Stimulated activated naive CD8-positive, alpha-beta T cell treated with anti-CD3 and anti-CD28 coated beads, Interleukin-15, Interleukin-2, amounts not matched to agents 100 ng/mL and 50 ng/mL, for 24 hours (primary cell): ENCODE data around the gene RNASE1.

Experiments used
- H3K27ac Mint-ChIP-seq: one replicate; pipeline ENCODE4 v1.8.0; 2021; ENCODE audit warnings: mild to moderate bottlenecking, mixed read lengths
- H3K27me3 Mint-ChIP-seq: one replicate; pipeline ENCODE4 v1.8.0; 2021; ENCODE audit warnings: mixed read lengths
- H3K36me3 Mint-ChIP-seq: one replicate; pipeline ENCODE4 v1.8.0; 2021; ENCODE audit warnings: low read depth, mixed read lengths
- H3K4me1 Mint-ChIP-seq: one replicate; pipeline ENCODE4 v1.8.0; 2021; ENCODE audit warnings: low read depth, mixed read lengths
- H3K4me3 Mint-ChIP-seq: one replicate; pipeline ENCODE4 v1.8.0; 2021; ENCODE audit warnings: mild to moderate bottlenecking, mixed read lengths
- H3K9me3 Mint-ChIP-seq: one replicate; pipeline ENCODE4 v1.8.0; 2021; ENCODE audit warnings: mixed read lengths

RNASE1 gene

GRCh38 chr14:20797164-20797563, 5.5 kb downstream of the RNASE1 start:
- Mint-ChIP-seq H3K9me3 (no peaks in the 10 kb centered on the region), H3K4me1 (peaks cover 14% of the 10 kb centered on the region), H3K27me3 (no peaks in the 10 kb centered on the region), H3K4me3 (no peak overlapping the region), H3K36me3 (no peaks in the 10 kb centered on the region), H3K27ac (no peak overlapping the region)

GRCh38 chr14:20794644-20795369, 7.8 kb downstream of the RNASE1 start:
- no peaks in the 10 kb centered on the region for H3K36me3 Mint-ChIP-seq
- no peak overlapping the region for H3K27ac Mint-ChIP-seq
- H3K4me3 Mint-ChIP-seq, result no peak overlapping the region
- peaks cover 11% of the 10 kb centered on the region for H3K4me1 Mint-ChIP-seq
- no peaks in the 10 kb centered on the region for H3K9me3 Mint-ChIP-seq
- no peaks in the 10 kb centered on the region for H3K27me3 Mint-ChIP-seq

GRCh38 chr14:20792556-20792955, 10.1 kb downstream of the RNASE1 start:
- Mint-ChIP-seq H3K36me3 (no peaks in the 10 kb centered on the region), H3K4me3 (no peak overlapping the region), H3K27ac (no peak overlapping the region)

DNA sequence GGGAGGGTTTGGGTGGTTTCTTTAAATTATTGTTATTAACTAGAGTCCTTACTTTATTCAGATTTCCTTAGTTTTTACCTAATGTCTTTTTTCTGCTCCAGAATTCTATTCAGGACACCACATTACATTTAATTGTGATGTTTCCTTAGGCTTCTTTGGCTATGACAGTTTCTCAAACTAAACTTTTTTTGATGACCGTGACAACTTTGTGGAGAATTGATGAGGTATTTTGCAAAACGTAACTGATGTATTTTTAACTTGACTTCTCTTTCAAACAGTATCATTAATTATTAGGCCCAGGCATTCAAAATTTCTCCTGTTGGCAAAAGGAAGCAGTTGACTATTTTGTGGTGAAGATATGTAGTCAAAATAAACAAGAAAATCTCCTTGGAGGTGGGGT, 11.0 kb downstream of the RNASE1 start:
- Mint-ChIP-seq H3K27me3 (no peaks in the 10 kb centered on the region), H3K4me1 (no peaks in the 10 kb centered on the region), H3K4me3 (no peak overlapping the region), H3K36me3 (no peaks in the 10 kb centered on the region), H3K9me3 (no peaks in the 10 kb centered on the region), H3K27ac (no peak overlapping the region)

More at GRCh38 chr14:20792556-20792955, 10.1 kb downstream of the RNASE1 start:
- no peaks in the 10 kb centered on the region for H3K27me3 Mint-ChIP-seq
- no peaks in the 10 kb centered on the region for H3K4me1 Mint-ChIP-seq
- H3K9me3 Mint-ChIP-seq, result no peaks in the 10 kb centered on the region

DNA sequence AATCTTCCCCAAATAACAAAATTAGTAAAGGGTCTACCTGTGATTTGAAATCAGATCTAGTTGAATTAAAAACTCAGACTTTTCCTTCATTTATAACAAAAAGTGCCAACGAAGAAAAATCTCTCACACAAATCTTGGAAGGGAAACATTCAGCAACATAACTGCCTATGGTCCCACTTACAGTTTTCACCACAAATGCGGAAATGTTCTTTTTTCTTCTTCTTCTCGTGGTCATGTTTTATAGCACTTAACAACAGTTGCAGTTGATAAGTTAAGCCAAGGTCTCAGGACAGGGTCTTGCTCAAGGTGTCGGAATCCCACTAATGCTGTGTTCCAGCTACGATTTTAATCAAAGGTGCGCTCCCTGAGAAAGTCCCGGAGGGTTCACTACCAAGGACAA, 11.5 kb downstream of the RNASE1 start:
- no peaks in the 10 kb centered on the region for H3K36me3 Mint-ChIP-seq
- no peak overlapping the region for H3K4me3 Mint-ChIP-seq
- H3K4me1 Mint-ChIP-seq, result no peaks in the 10 kb centered on the region
- H3K27ac Mint-ChIP-seq, result no peak overlapping the region
- H3K27me3 Mint-ChIP-seq, result no peaks in the 10 kb centered on the region
- no peaks in the 10 kb centered on the region for H3K9me3 Mint-ChIP-seq

DNA sequence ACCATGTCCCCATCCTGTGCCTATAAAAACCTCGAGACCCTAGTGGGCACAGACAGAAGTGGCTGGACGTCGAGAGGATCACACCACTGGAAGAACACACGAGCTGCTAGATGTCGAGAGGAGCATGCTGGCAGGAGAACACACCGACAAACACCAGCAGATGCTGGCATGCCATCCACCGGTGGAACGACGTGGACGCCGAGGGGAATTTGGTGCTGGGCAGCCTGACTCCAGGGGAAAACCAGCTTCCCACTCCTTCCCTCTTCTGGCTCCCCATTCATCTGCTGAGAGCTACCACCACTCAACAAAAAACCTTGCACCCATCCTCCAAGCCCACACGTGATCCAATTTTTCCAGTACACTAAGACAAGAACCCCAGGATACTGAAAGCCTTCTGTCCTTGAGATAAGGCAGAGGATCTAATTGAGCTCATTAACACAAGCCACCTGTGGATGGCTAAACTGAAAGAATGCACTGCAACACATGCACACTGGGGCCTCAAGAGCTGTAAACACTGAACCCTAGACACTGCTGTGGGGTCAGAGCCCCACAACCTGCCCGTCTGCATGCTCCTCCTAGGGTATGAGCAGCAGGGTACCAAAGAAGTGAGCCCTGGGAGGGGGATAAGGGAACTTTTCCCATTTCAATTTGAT, 12.1 kb downstream of the RNASE1 start:
- Mint-ChIP-seq H3K36me3 (no peaks in the 10 kb centered on the region), H3K27me3 (no peaks in the 10 kb centered on the region), H3K9me3 (no peaks in the 10 kb centered on the region), H3K4me1 (no peaks in the 10 kb centered on the region), H3K4me3 (no peak overlapping the region), H3K27ac (no peak overlapping the region)

- H3K27me3 Mint-ChIP-seq, result no peaks in the 10 kb centered on the region
- H3K36me3 Mint-ChIP-seq, result no peaks in the 10 kb centered on the region
- H3K9me3 Mint-ChIP-seq, result no peaks in the 10 kb centered on the region
- H3K27ac Mint-ChIP-seq, result no peak overlapping the region
- no peaks in the 10 kb centered on the region for H3K4me1 Mint-ChIP-seq
- no peak overlapping the region for H3K4me3 Mint-ChIP-seq
These were observed 13.3 kb downstream of the RNASE1 start for GRCh38 chr14:20789230-20789813.

GRCh38 chr14:20787025-20787424, 15.6 kb downstream of the RNASE1 start:
- H3K9me3 Mint-ChIP-seq, result no peaks in the 10 kb centered on the region
- peaks cover 7% of the 10 kb centered on the region for H3K4me1 Mint-ChIP-seq
- no peaks in the 10 kb centered on the region for H3K36me3 Mint-ChIP-seq
- H3K27ac Mint-ChIP-seq, result no peak overlapping the region
- no peak overlapping the region for H3K4me3 Mint-ChIP-seq
- no peaks in the 10 kb centered on the region for H3K27me3 Mint-ChIP-seq

GRCh38 chr14:20782280-20782890, 20.3 kb downstream of the RNASE1 start:
- Mint-ChIP-seq H3K27ac (peak overlapping the region; percentile 53), H3K36me3 (no peaks in the 10 kb centered on the region), H3K27me3 (no peaks in the 10 kb centered on the region), H3K9me3 (no peaks in the 10 kb centered on the region), H3K4me3 (peak overlapping the region; percentile 63), H3K4me1 (peaks cover 27% of the 10 kb centered on the region)

GRCh38 chr14:20781803-20782202, 20.8 kb downstream of the RNASE1 start:
- Mint-ChIP-seq H3K27me3 (no peaks in the 10 kb centered on the region), H3K4me1 (peaks cover 27% of the 10 kb centered on the region), H3K36me3 (no peaks in the 10 kb centered on the region), H3K27ac (peak overlapping the region; percentile 56), H3K4me3 (peak overlapping the region; percentile 63), H3K9me3 (no peaks in the 10 kb centered on the region)

DNA sequence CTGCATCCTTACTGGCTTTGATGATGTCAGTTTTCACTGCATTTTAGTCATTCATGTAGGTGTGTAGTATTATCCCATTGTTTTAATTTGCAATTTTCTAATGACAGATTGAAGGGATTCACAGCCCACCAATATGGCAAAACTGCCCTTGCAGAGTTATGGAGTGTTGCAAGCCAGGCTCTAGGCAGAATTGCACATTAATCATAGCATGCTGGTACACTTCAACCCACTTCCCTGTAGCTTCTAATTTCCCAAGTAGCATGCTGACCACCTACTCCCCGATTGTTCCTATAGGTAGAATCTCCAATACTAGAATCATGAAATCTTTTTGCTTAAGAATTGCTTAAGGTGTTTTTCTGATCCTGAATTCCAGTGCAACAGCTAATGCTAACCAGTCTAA, 26.7 kb downstream of the RNASE1 start:
- Mint-ChIP-seq H3K36me3 (no peaks in the 10 kb centered on the region), H3K4me3 (no peak overlapping the region), H3K9me3 (no peaks in the 10 kb centered on the region), H3K4me1 (peaks cover 9% of the 10 kb centered on the region), H3K27me3 (no peaks in the 10 kb centered on the region), H3K27ac (no peak overlapping the region)

GRCh38 chr14:20775043-20775442, 27.6 kb downstream of the RNASE1 start:
- no peaks in the 10 kb centered on the region for H3K27me3 Mint-ChIP-seq
- H3K27ac Mint-ChIP-seq, result no peak overlapping the region
- peaks cover 4% of the 10 kb centered on the region for H3K4me1 Mint-ChIP-seq
- H3K36me3 Mint-ChIP-seq, result no peaks in the 10 kb centered on the region
- no peaks in the 10 kb centered on the region for H3K9me3 Mint-ChIP-seq
- no peak overlapping the region for H3K4me3 Mint-ChIP-seq

- Mint-ChIP-seq H3K36me3 (no peaks in the 10 kb centered on the region), H3K9me3 (no peaks in the 10 kb centered on the region), H3K4me3 (no peak overlapping the region), H3K27me3 (no peaks in the 10 kb centered on the region), H3K27ac (no peak overlapping the region), H3K4me1 (no peaks in the 10 kb centered on the region)
These were observed 28.3 kb downstream of the RNASE1 start for GRCh38 chr14:20774258-20774824.

DNA sequence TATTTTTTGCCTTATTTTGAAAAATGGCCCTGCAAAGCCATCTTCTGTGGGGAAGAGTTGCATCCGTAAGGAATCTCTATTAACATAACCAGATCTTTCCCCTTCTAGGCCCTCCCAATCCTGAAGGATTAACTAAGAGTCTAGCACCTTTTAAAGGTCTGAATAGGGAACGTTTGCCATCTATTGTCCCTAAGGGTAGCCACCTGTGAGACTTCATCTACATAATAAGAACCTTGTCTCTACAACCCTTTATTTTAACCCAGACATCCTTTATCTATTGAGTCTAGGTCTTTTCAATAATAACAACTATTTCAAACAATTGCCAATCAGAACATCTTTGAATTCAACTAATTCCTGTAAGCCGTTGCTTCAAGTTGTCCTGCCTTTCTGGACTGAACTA, 30.0 kb downstream of the RNASE1 start:
- Mint-ChIP-seq H3K4me1 (no peaks in the 10 kb centered on the region), H3K9me3 (no peaks in the 10 kb centered on the region), H3K27me3 (no peaks in the 10 kb centered on the region), H3K36me3 (no peaks in the 10 kb centered on the region), H3K4me3 (no peak overlapping the region), H3K27ac (no peak overlapping the region)

DNA sequence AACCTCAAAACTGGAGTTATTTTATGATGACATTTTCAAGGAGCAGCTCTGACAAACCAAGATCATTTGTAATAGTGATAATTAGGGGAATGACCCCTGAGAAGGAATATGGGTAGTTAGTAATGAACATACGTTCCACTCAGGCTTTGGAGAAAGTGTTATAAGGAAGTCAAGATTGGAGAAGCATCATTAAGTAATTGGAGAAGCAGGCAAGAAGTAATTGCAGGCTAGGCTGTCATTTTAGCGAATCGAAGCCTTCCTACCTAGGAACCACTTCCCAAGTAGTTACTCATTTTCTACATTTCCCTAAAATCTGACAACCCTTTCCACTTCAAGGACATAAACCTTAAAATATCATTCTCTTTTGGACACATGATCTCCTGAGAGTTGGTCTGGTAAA, 33.2 kb downstream of the RNASE1 start:
- Mint-ChIP-seq H3K27me3 (no peaks in the 10 kb centered on the region), H3K4me1 (no peaks in the 10 kb centered on the region), H3K36me3 (no peaks in the 10 kb centered on the region), H3K27ac (no peak overlapping the region), H3K9me3 (no peaks in the 10 kb centered on the region), H3K4me3 (no peak overlapping the region)
